Transverse colon (tissue), 4 donors: ENCODE results near the gene PRKCH. TPM values are rescaled to one million over a fixed set of nuclear protein-coding genes. Genes with fewer than 3 reads are reported as not detected.

Source experiments
- DNase-seq: peaks from one replicate; pipeline ENCODE4 v3.0.0-alpha.2; 2019
- H3K27ac ChIP-seq, 4 donors: fragments of 200-600 bp; sonication (generic); 2 replicates each; pipeline ENCODE4 v1.5.1; 2016 to 2018; ENCODE audit warnings: inconsistent platforms in 4 of 4
- H3K27me3 ChIP-seq: fragments of 200-600 bp; sonication (generic); 2 replicates; pipeline ENCODE4 v1.5.1; 2017; ENCODE audit warnings: inconsistent platforms
- H3K36me3 ChIP-seq, 4 donors: fragments of 200-600 bp; sonication (generic); 2 replicates each; pipeline ENCODE4 v1.5.1; 2017 to 2019; ENCODE audit warnings: inconsistent platforms in 4 of 4
- H3K4me1 ChIP-seq, 4 donors: fragments of 200-600 bp; sonication (generic); 2 replicates each; pipeline ENCODE4 v1.5.1; 2017 to 2020; ENCODE audit warnings: inconsistent platforms in 4 of 4
- H3K4me3 ChIP-seq, 4 donors: fragments of 200-600 bp; sonication (generic); 1 replicate in 1 of 4; 2 replicates in 3 of 4; pipeline versions ENCODE4 v1.5.1 to v1.6.1; 2017 to 2019; ENCODE audit warnings: inconsistent platforms in 4 of 4
- H3K9me3 ChIP-seq, 2 donors: fragments of 200-600 bp; sonication (generic); 2 replicates each; pipeline ENCODE4 v1.5.1; 2017 to 2019; ENCODE audit warnings: inconsistent platforms in 2 of 2
- CTCF ChIP-seq, 5 experiments: fragments of 200-600 bp in 3 of 5; fragments of 450-650 bp in 2 of 5; sonication (generic) in 3 of 5; IDR thresholded peaks; 1 replicate in 2 of 5; 2 replicates in 3 of 5; pipeline ENCODE4 v1.5.1; 2016 to 2017; ENCODE audit warnings: antibody characterized with exemption in 5 of 5, inconsistent platforms in 3 of 5, mild to moderate bottlenecking in 2 of 5, moderate library complexity in 1 of 5
- EP300 ChIP-seq: sonication (generic); formaldehyde crosslinking; IDR thresholded peaks from one replicate; pipeline ENCODE4 v1.6.1; 2017; ENCODE audit warnings: antibody characterized with exemption, low read depth
- POLR2A ChIP-seq: fragments of 450-650 bp; IDR thresholded peaks from one replicate; pipeline ENCODE4 v1.6.1; 2016; ENCODE audit warnings: antibody characterized with exemption, mild to moderate bottlenecking, moderate library complexity
- POLR2AphosphoS5 ChIP-seq, 3 donors: sonication (generic); formaldehyde crosslinking; IDR thresholded peaks; one replicate each; pipeline ENCODE4 v1.6.1; 2016; ENCODE audit warnings: antibody characterized with exemption in 3 of 3
- WGBS, 2 donors: methylation state at CpG; one replicate each; pipeline ENCODE4 v1.1.5; 2018; ENCODE audit warnings: low coverage in 1 of 2; 5-methylcytosine and 5-hydroxymethylcytosine counted together
- in situ Hi-C, 4 donors: fragments of 200-750 bp; cut with MboI; loops; one replicate each; pipeline versions ENCODE4 v1.15.0 to v1.15.1; 2017; ENCODE audit warnings: low sequenced_read_pairs in 3 of 4, low pct_ligation_motif_present in 1 of 4, low pct_unique_long_range_greater_than_20kb in 1 of 4
- intact Hi-C: fragments of 100-400 bp; cut with DNase I; formaldehyde crosslinking; loops from one replicate; pipeline ENCODE4 v1.15.1; 2023; ENCODE audit warnings: low total_unique reads
- total RNA-seq, 4 donors: library from RNA; depleted of rRNA; stranded (reverse); fragments of >200 nt; gene quantifications; one replicate each; pipeline ENCODE4 v1.1.0, GENCODE V29; 2016

Gene PRKCH
- total RNA-seq, 4 donors from 2014 or later: 12.4 to 38.9 (median 27.0) TPM

- in situ Hi-C loops: no loop called here
- no peak for DNase-seq
These were observed 236.5 kb downstream of the PRKCH start for GRCh38 chr14:61557854-61558253.

DNA sequence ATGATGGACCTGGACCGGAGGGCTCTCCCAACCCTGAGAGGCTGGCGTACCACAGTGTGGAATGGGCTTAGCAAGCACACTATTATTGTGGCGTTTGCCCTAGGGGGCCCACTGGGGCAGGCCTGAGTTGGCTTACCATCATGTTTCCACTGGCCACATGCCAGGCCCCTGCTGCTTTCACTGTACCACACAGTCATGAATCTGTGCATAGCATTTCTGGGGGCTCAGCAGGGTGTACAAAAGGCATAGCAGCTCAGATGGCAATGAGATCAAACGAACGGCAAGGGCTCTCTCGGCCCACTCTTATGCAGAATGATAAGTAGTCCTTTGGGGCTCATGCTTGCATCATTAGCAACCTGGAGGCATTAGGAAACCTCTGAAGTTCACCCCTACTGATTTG lies 236.9 kb downstream of the PRKCH start:
- in situ Hi-C loops (no loop called here), intact Hi-C loops (no loop called here)
- no peak for DNase-seq
- Histone ChIP-seq H3K36me3 (no peaks in the 10 kb centered on the region), H3K9me3 (no peaks in the 10 kb centered on the region), H3K4me3 (no peak overlapping the region), H3K27ac (no peak overlapping the region), H3K27me3 (no peaks in the 10 kb centered on the region), H3K4me1 (peaks cover 10 to 38% (median 19%) of the 10 kb centered on the region in 4 donors)
- TF ChIP-seq POLR2A (no peak), POLR2AphosphoS5 (IDR thresholded peaks at IDR 0.05) (no peak), CTCF (IDR thresholded peaks at IDR 0.05) (no peak), EP300 (no peak)
- WGBS, 2 donors: 93% methylated on average over 6 of the region's 6 CpGs; no CpG with 5 or more reads in 1 of the 2 donors

More at GRCh38 chr14:61557854-61558253, 236.5 kb downstream of the PRKCH start:
- TF ChIP-seq POLR2AphosphoS5 (IDR thresholded peaks at IDR 0.05) (no peak), CTCF (IDR thresholded peaks at IDR 0.05) (no peak), EP300 (no peak), POLR2A (no peak)
- H3K9me3 ChIP-seq: no peaks in the 10 kb centered on the region
- WGBS, 2 donors: 97 to 100% methylated on average over 1 to 5 of the region's 5 CpGs
- intact Hi-C loops: no loop called here
- H3K4me1 ChIP-seq: peaks cover 12 to 42% (median 21%) of the 10 kb centered on the region in 4 donors
- no peak overlapping the region for H3K27ac ChIP-seq
- no peaks in the 10 kb centered on the region for H3K27me3 ChIP-seq
- no peak overlapping the region for H3K4me3 ChIP-seq
- H3K36me3 ChIP-seq: no peaks in the 10 kb centered on the region

DNA sequence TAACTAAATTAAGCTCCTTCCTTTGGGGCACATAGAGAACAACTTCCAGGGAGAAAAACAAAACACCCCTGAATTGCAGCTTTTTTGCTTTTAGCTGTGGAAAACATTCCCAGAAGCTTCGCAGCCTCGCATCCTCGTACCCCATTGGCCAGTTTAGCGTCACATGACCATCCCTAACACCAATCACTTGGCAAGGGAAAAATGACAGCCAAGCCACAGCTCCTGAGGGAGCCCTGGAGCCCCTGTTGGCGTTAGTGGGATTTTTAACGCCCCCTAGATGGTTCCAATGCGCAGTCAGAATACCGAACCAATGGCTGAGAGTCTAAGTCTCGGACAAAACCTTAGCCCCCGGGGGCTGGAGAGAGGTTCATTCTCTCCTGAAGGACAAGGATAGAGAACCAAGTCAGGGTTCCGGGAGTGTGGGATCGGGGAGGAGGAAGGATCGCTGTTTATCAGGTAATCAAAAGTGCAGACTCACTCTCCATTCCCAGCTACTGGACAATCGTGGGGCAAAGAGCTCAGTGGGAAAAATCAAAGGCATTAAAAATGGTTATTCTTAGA lies 238.3 kb downstream of the PRKCH start:
- in situ Hi-C loops: no loop called here
- DNase-seq: no peak
- H3K4me3 ChIP-seq: no peak overlapping the region

DNA sequence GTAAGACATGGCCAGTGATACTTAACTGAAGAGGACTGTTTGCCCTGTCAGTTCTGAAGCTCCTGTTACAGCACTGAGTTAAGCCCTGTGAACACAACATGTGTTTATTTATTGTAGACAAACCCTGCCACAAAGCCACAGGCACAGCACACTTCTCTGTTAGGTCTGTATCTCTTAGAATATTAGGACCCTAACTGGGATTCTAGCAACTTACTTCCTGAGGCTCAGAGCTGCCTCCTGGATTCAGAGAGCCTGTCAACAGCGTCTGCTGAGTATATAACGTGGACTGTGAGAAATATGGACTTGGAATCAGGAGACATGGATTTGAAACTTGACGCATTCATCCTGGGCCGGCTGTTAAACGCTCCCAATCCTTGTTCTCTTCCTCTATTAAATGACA lies 238.9 kb downstream of the PRKCH start:
- intact Hi-C loops (no loop called here), in situ Hi-C loops (no loop called here)
- Histone ChIP-seq H3K4me1 (peaks cover 10 to 31% (median 19%) of the 10 kb centered on the region in 4 donors), H3K27me3 (no peaks in the 10 kb centered on the region), H3K36me3 (no peaks in the 10 kb centered on the region), H3K9me3 (no peaks in the 10 kb centered on the region), H3K27ac (peak overlapping the region in 3 of 4 donors; percentile 72 to 84 (median 73)), H3K4me3 (no peak overlapping the region)
- TF ChIP-seq POLR2AphosphoS5 (IDR thresholded peaks at IDR 0.05) (no peak), EP300 (no peak)
- DNase-seq: no peak
- 56 to 67% methylated on average over 3 to 5 of the region's 5 CpGs for WGBS, 2 donors

More for the DNA sequence above, 238.3 kb downstream of the PRKCH start:
- H3K27me3 ChIP-seq: no peaks in the 10 kb centered on the region
- H3K9me3 ChIP-seq: no peaks in the 10 kb centered on the region
- H3K36me3 ChIP-seq: no peaks in the 10 kb centered on the region
- H3K27ac ChIP-seq: peak overlapping the region in 3 of 4 donors; percentile 72 to 84 (median 73)
- TF ChIP-seq CTCF (IDR thresholded peaks at IDR 0.05): no peak
- no peak for TF ChIP-seq EP300
- TF ChIP-seq POLR2AphosphoS5 (IDR thresholded peaks at IDR 0.05): no peak
- H3K4me1 ChIP-seq: peaks cover 10 to 31% (median 18%) of the 10 kb centered on the region in 4 donors
- 79 to 91% methylated on average over 4 to 14 of the region's 14 CpGs for WGBS, 2 donors
- intact Hi-C loops: no loop called here
